Keratinocyte (primary cell): ENCODE data around the gene PFDN5.

ENCODE experiments used
- EZH2 ChIP-seq: IDR thresholded peaks from one replicate; pipeline ENCODE4 v1.6.1; 2012; ENCODE audit warnings: inconsistent platforms, mild to moderate bottlenecking, low read length, moderate library complexity
- TF ChIP-seq, protein P1 (sequence below), 3 experiments: IDR thresholded peaks in 1 of 3; conservative IDR thresholded peaks in 1 of 3; optimal IDR thresholded peaks in 1 of 3; 2 replicates in 2 of 3; 3 replicates in 1 of 3; pipeline versions ENCODE3 to v1.5.1; 2011; ENCODE audit warnings: low read length in 3 of 3, mild to moderate bottlenecking in 3 of 3, moderate library complexity in 2 of 3, control low read depth in 1 of 3, inconsistent platforms in 1 of 3; ENCODE audit not compliant: insufficient read depth in 2 of 3; ENCODE audit errors: extremely low read depth in 1 of 3

DNA sequence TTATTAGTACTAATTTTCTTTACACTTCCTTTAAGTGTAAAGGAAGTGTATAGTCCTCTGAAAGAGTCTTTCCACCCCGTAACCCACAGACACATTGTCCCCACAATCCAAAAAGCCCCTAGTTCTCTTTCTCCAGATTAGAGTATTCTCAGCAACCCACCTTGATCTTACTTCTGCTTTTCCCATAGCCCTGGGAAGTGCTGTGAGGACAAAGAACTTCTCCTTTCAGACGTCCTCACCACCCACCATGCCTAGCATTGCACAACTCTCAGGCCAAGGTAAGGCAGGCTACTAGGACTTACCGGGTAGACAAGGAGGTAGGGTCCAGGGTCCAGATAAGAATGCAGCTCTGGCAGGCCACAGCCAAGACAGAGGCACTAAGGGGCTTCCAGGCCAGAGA lies 18.7 kb downstream of the PFDN5 start:
- TF ChIP-seq EZH2 = no peak
- TF ChIP-seq, protein P1, sequence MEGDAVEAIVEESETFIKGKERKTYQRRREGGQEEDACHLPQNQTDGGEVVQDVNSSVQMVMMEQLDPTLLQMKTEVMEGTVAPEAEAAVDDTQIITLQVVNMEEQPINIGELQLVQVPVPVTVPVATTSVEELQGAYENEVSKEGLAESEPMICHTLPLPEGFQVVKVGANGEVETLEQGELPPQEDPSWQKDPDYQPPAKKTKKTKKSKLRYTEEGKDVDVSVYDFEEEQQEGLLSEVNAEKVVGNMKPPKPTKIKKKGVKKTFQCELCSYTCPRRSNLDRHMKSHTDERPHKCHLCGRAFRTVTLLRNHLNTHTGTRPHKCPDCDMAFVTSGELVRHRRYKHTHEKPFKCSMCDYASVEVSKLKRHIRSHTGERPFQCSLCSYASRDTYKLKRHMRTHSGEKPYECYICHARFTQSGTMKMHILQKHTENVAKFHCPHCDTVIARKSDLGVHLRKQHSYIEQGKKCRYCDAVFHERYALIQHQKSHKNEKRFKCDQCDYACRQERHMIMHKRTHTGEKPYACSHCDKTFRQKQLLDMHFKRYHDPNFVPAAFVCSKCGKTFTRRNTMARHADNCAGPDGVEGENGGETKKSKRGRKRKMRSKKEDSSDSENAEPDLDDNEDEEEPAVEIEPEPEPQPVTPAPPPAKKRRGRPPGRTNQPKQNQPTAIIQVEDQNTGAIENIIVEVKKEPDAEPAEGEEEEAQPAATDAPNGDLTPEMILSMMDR (optimal IDR thresholded peaks at IDR 0.05 in 1 of 3, IDR thresholded peaks at IDR 0.05 in 1 of 3, conservative IDR thresholded peaks at IDR 0.05 in 1 of 3; ENCODE audit: extremely low read depth in 1 of 3, insufficient read depth in 2 of 3, low read length in 3 of 3) = no peak
